SK-N-MC (cell line): ENCODE measurements around the gene BRSK2.

Source experiments
- EZH2 ChIP-seq: fragments of 200-600 bp; sonication (generic); IDR thresholded peaks from one replicate; pipeline ENCODE4 v1.6.1; 2017; ENCODE audit warnings: antibody characterized with exemption
- POLR2AphosphoS5 ChIP-seq: IDR thresholded peaks from 2 replicates; pipeline ENCODE4 v1.6.1; 2012; ENCODE audit warnings: mild to moderate bottlenecking, low read depth, low read length, borderline replicate concordance

DNA sequence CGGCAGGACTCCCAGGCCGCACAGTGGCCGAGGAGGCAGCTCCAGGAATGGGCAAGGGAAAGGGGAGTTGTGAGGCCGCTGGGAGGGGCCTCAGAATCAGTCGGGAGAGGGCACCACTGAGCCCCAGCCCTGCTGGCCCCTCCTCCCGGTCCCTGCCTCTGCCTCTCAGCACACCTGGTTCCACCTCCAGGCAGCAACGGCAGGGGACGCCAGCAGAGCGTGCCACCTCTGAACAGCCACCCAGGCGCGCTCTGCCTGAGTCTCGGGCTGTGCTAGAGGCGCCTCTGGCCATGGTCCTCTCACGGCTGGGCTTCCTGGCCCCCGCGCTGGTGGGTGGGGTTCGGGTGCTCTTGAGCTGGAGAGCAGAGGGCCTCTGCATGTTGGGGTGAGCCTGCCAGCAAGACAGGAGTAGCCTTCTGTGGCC, 63.9 kb downstream of the BRSK2 start:
- TF ChIP-seq EZH2 (no peak), POLR2AphosphoS5 (no peak)
